K562 (cell line): Measurements from ENCODE around the gene TOMM40L. TPM values are rescaled to one million over a fixed set of nuclear protein-coding genes. Genes with fewer than 3 reads are reported as not detected.

Source experiments
- CSDE1 ChIP-seq, 2 experiments: fragments of 450-650 bp; IDR thresholded peaks; 2 replicates each; pipeline ENCODE4 v1.6.1; 2016; ENCODE audit warnings: mild to moderate bottlenecking in 1 of 2
- HDAC6 ChIP-seq: IDR thresholded peaks from 2 replicates; pipeline ENCODE4 v1.6.1; 2012; ENCODE audit warnings: low read depth, mild to moderate bottlenecking, control low read depth, inconsistent platforms, low read length, moderate library complexity
- MBD1 ChIP-seq: fragments of 250-450 bp; sonication (Bioruptor Pico); IDR thresholded peaks from 2 replicates; pipeline ENCODE4 v1.8.0; 2022; ENCODE audit warnings: inconsistent platforms
- MCM3 ChIP-seq: fragments of 450-650 bp; IDR thresholded peaks from 2 replicates; pipeline ENCODE4 v1.6.1; 2016
- MNT ChIP-seq, 2 experiments: fragments of 450-650 bp; conservative IDR thresholded peaks; 2 replicates each; pipeline ENCODE4 v1.6.1; 2017; ENCODE audit warnings: mild to moderate bottlenecking in 2 of 2, moderate library complexity in 2 of 2
- NR2C2 ChIP-seq, 2 experiments: fragments of 200-800 bp in 1 of 2; sonication (Bioruptor generic) in 1 of 2; sonication (generic) in 1 of 2; formaldehyde crosslinking in 1 of 2; IDR thresholded peaks; 2 replicates each; pipeline versions ENCODE4 v1.6.1 to v1.8.0; 2016 to 2022; ENCODE audit warnings: mild to moderate bottlenecking in 1 of 2, missing compliant biosample characterization in 1 of 2, missing genetic modification characterization in 1 of 2, missing genetic modification reagents in 1 of 2
- SAP30 ChIP-seq: fragments of 200-600 bp; sonication (generic); IDR thresholded peaks from 2 replicates; pipeline ENCODE4 v1.6.1; 2012; ENCODE audit warnings: borderline replicate concordance, low read depth, mild to moderate bottlenecking, moderate library complexity, low read length, control low read depth, inconsistent platforms; ENCODE audit not compliant: insufficient read depth, poor library complexity, severe bottlenecking
- THAP12 ChIP-seq: fragments of 250-450 bp; sonication (Bioruptor Pico); IDR thresholded peaks from 2 replicates; pipeline ENCODE4 v1.9.0; 2021; ENCODE audit warnings: mild to moderate bottlenecking, inconsistent platforms
- TSHZ1 ChIP-seq: fragments of 250-450 bp; sonication (Bioruptor Pico); IDR thresholded peaks from 2 replicates; pipeline ENCODE4 v1.4.0; 2020; ENCODE audit warnings: mild to moderate bottlenecking, moderate library complexity
- USF1 ChIP-seq: sonication (generic); formaldehyde crosslinking; IDR thresholded peaks from 2 replicates; pipeline ENCODE4 v1.9.0; 2022; ENCODE audit warnings: mild to moderate bottlenecking, missing genetic modification reagents
- VEZF1 ChIP-seq: fragments of 200-800 bp; sonication (Bioruptor generic); IDR thresholded peaks from 2 replicates; pipeline ENCODE4 v1.6.1; 2017; ENCODE audit warnings: missing genetic modification characterization, missing compliant biosample characterization
- ZNF3 ChIP-seq: fragments of 250-450 bp; sonication (Bioruptor Pico); IDR thresholded peaks from 2 replicates; pipeline ENCODE4 v1.5.0; 2021; ENCODE audit warnings: mild to moderate bottlenecking, moderate library complexity
- polyA plus RNA-seq, 8 experiments: library from polyadenylated mRNA; depleted of rRNA in 4 of 8; stranded (reverse) in 5 of 8; unstranded in 3 of 8; fragments of >200 nt; fragmentation: Nextera tagmentation in 2 of 8; fragmentation: Illumina TruSeq in 1 of 8; extraction: Ambion mirVana in 2 of 8; extraction: Trizol in 1 of 8; gene quantifications; 2 replicates each; pipeline versions ENCODE4 v1.2.1 to v1.2.3, GENCODE V29; 2011 to 2014; ENCODE audit warnings: inconsistent platforms in 1 of 8, missing spikeins in 1 of 8
- total RNA-seq, 7 experiments: library from RNA; depleted of rRNA in 6 of 7; stranded (reverse); fragments of >200 nt in 6 of 7; fragmentation: Illumina TruSeq in 2 of 7; extraction: Trizol in 2 of 7; gene quantifications; 2 replicates each; pipeline versions ENCODE4 v1.2.1 to v1.2.3, GENCODE V29; 2011 to 2021; ENCODE audit warnings: low replicate concordance in 1 of 7

The TOMM40L gene
- total and polyA plus RNA-seq, 9 of the 15 experiments (the other 6 are each of a cell fraction or from before 2014, with no cell fraction given) = 9.6 to 33.6 (median 25.2) TPM

- TF ChIP-seq MBD1 (CRISPR knock-in tag) = no peak
- no peak for TF ChIP-seq MCM3
- TF ChIP-seq TSHZ1 = no peak
- peak in 1 of 2 experiments; percentile 57; a peak in 1 of 4 replicates for TF ChIP-seq CSDE1 (IDR thresholded peaks at IDR 0.05)
- TF ChIP-seq NR2C2 (CRISPR knock-in tag; IDR thresholded peaks at IDR 0.05) = peak; percentile 93
- peak; percentile 99 for TF ChIP-seq NR2C2 (tag; IDR thresholded peaks at IDR 0.05)
- no peak for TF ChIP-seq USF1 (CRISPR knock-in tag)
- TF ChIP-seq HDAC6 = no peak
- TF ChIP-seq VEZF1 = peak; percentile 57
- peak; percentile 76 for TF ChIP-seq SAP30
- peak; percentile 49 to 75 for TF ChIP-seq MNT (conservative IDR thresholded peaks at IDR 0.05)
- TF ChIP-seq ZNF3 (CRISPR knock-in tag) = no peak
- no peak for TF ChIP-seq THAP12 (CRISPR knock-in tag)
These were observed 23.8 kb upstream of the TOMM40L start, which contains the start of gene NDUFS2 (continued) for GRCh38 chr1:161201836-161202712.
